ENCODE results near the gene HOMER3.
"Not testable (repeated sequence)": the region's sequence is repeated elsewhere in the genome, so short reads cannot be mapped to it uniquely, and the experiment has no call there.

The HOMER3 gene

GRCh38 chr19:18906605-18907519 lies 34.2 kb downstream of the HOMER3 start:
- no peak for DNase-seq
- in situ Hi-C loops (cut with MboI; ENCODE audit: low pct_unique_long_range_greater_than_20kb, low sequenced_read_pairs), result no loop called here

DNA sequence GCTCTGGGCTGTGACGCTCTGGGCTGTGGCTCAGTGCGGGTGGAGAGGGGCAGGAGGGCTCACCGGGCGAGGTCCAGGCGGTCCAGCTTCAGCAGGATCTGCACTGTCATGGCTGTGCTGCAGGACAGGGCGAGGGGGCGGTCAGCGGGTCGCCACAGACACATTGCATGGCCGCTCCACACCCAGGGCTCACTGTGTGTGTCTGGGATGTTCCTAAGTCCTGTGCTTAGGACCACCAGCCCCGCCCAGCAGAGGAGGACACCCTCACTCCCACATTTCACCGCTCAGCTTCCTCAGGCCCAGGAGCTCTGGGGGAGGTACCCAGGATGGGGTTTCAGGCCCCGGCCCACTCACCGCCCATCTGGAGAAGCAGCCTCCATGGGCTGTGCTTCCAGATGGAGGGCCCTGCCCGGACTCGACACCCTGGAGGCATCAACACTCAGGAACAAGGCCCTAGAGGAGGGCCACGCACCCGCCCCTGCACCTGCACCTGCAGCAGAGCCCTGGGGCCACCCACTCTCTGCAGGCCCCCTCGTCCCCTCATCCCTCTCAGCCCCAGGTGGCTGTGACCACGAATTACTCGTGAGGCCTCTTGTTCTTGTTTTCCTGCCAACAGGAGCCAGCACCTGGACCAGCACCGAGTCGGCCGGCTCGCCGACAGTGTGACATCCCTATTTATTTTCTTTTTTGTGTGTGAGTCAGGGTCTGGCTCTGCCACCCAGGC lies 35.3 kb downstream of the HOMER3 start:
- in situ Hi-C loops (cut with MboI; ENCODE audit: low pct_unique_long_range_greater_than_20kb, low sequenced_read_pairs), result no loop called here
- DNase-seq, result no peak

- no peak for DNase-seq
- in situ Hi-C loops (cut with MboI; ENCODE audit: low pct_unique_long_range_greater_than_20kb, low sequenced_read_pairs), result no loop called here
Measured at GRCh38 chr19:18905058-18905456, 36.0 kb downstream of the HOMER3 start.

DNA sequence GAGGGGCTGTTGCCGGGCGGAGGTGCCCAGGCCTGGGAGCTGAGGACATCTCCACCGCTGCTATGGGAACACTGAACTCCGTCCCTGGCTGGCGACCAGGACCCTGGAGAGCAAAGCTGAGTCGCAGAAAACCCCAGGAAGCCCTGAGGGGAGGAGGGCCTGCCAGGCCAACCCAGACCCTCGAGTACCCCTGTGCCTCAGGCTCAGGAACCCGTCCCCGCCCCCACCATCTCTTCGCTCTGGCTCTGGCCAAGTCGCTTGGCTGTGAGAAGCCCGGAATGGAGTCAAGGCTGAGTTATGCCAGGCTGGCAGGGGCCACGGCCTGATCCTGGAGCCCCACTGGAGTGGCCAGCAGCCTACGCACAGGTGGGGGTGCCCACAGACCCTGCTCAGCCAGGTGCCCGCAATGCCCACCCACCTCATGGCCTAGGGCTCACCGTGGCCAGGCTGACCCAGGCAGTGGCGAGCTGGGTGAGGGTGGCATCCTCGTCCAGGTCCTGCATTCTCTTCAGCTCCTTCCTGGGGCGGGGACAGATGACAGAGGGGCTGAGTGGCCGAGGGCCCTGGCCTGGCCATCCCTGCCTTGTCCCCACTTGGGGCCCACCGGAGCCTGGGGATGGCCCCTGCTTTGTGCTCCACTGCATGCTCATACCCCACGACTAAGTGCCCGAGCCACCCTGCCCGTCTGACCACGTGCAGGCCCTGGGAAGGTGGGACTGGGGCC lies 36.5 kb downstream of the HOMER3 start:
- in situ Hi-C loops (cut with MboI; ENCODE audit: low pct_unique_long_range_greater_than_20kb, low sequenced_read_pairs), result no loop called here
- DNase-seq, result no peak

DNA sequence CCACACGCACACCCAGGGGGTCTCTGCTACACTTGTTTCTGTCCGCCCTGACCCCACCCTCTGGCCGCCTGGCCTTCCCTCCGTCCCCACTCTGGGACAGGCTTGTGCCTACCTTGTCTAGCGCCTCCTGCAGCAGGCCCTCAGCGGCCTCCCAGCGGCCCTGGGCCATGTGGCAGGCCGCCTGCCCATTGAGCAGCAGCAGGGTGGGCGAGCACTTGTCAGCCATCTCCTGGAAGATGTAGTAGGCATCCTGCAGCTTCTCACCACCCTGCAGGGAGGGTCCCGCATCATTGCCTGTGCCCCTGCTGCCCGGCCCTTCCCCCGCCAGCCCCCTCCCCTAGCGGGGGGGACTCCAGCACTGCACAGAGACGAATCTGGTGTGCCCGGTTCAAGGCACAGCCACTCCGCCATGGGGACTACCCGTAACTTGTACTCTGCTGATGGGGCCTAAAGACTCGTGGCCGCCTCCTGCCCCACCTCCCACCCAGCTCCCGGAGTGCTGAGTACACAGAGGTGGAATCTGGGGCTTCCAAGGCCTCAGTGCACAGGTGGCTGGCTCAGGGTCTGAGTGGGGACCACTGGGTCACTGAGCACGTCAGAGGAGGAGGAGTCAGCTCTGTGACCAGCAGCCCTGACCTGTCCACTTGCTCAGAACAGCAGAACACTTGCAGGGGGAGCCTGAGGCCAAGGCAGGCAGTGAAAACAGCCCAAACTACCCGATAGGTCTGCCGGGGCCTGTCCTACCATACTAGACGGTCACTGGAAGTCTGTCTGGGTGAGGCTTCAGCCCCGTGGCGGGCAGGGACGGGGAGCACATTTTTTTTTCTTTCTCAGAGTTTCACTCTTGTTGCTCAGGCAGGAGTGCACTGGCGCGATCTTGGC lies 37.6 kb downstream of the HOMER3 start:
- in situ Hi-C loops (cut with MboI; ENCODE audit: low pct_unique_long_range_greater_than_20kb, low sequenced_read_pairs), result no loop called here
- DNase-seq, result no peak

DNA sequence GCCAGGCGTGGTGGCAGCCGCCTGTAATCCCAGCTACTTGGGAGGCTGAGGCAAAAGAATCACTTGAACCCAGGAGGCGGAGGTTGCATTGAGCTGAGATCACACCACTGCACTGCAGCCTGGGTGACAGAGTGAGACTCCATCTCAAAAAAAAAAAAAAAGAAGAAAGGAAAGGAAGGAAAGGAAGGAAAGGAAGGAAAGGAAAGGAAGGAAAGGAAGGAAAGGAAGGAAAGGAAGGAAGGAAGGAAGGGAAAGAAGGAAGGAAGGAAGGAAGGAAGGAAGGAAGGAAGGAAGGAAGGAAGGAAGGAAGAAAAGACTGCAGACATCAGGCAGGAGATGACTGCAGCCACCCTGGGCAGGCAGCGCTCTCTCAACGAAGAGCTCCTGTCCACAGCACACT lies 38.5 kb downstream of the HOMER3 start:
- DNase-seq; in situ Hi-C loops (cut with MboI; ENCODE audit: low pct_unique_long_range_greater_than_20kb, low sequenced_read_pairs): not testable (repeated sequence)

DNA sequence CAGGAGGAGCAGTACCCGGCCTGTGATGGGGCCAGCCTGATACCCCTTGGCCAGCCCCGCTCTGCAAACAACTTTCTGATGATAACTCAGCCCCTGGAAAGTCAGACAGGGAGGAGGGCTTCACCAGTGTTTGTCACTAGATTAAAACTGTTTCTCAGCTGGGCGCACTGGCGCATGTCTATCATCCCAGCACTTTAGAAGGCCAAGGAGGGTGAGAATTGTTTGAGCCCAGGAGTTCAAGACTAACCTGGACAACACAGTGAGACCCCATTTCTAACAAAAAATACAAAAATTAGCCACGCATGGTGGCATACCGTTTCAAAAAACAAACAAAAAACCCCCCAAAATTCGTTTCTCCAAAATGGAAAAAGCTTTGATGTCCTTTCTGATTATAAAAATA lies 39.5 kb downstream of the HOMER3 start:
- in situ Hi-C loops (cut with MboI; ENCODE audit: low pct_unique_long_range_greater_than_20kb, low sequenced_read_pairs), result no loop called here
- DNase-seq, result no peak

DNA sequence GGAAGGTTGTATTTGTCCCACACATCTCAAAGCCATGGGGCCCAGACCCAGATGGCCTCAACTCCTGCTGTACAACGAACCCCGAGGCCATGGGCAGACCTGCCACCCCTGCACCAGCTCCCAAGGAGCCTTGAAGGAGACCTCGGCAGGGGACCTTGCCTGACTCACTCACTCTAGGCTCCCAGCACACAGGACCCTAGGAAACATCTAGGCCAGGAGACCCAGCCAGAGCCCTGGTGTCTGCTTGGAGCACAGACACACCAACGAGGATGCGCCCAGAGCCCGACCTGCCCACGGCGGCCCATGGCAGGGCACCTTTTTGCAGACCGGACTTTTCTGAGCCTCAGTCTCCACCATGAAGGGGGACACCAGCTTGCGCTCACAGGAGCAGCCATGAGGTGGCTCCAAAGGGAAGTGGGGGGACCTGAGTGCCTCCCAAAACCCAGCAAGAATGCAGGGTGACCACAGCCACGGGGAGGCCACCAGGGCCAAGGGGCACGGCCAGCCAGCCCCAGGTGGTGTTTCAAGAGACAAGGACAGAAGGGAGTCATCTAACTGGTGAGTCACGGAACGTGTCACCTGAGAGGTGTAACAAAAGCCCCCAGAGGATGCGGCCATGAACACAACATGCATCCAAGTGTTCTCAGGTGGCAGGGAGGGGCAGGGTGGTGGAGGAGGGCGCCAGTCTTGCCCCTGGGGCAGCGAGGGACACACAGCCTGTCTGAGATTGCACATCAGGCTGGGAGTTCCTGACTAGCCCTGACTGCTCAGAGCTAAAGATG lies 40.1 kb downstream of the HOMER3 start:
- in situ Hi-C loops (cut with MboI; ENCODE audit: low pct_unique_long_range_greater_than_20kb, low sequenced_read_pairs), result no loop called here
- no peak for DNase-seq

DNA sequence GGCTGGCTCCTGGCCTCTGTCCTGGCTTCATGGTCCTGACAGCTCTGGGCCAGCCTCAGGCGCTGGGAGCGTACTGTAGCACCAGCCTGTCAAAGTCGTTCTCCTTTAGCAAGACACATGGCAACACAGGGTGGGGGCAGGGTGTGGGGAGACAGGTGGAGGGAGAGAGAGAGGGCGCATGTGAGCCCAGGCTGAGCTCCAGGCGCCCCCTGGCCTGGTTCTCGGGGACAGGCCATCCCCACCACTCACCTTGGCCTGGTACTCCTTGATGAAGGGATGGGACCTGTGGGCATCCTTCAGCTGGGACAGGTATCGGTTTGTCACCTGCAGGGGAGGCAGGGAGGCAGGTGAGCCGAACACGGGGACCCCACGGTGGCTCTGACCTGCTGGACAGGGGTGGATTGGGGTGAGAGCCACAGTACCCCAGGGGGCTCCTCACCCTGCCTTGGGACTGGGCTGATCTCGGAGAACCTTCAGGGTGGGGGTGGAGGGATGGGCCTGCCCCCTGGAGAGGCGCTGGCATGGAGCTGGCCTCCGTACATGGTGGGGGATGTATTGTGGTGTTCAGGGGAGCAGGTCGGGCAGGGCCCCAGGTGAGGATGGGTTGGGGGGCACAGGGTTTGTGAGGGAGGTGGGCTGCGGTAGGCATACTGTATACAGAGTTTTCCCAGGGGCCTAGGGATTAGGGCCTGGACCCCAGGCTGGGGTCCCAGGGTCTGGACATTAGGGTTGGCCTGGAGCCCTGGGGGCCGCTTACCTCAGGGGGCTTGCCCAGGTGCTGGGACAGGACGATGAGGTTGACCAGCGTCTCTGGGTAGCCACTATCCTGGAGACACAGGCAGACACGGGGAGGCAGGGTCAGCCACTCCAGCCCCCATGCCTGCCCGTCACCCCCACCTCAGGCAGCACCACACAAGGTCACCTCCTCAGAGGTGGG lies 41.1 kb downstream of the HOMER3 start:
- no peak for DNase-seq
- in situ Hi-C loops (cut with MboI; ENCODE audit: low pct_unique_long_range_greater_than_20kb, low sequenced_read_pairs), result no loop called here

GRCh38 chr19:18898607-18899408 lies 42.2 kb downstream of the HOMER3 start:
- DNase-seq, result no peak
- in situ Hi-C loops (cut with MboI; ENCODE audit: low pct_unique_long_range_greater_than_20kb, low sequenced_read_pairs), result no loop called here

GRCh38 chr19:18898081-18898606 lies 42.9 kb downstream of the HOMER3 start:
- in situ Hi-C loops (cut with MboI; ENCODE audit: low pct_unique_long_range_greater_than_20kb, low sequenced_read_pairs), result no loop called here
- no peak for DNase-seq

DNA sequence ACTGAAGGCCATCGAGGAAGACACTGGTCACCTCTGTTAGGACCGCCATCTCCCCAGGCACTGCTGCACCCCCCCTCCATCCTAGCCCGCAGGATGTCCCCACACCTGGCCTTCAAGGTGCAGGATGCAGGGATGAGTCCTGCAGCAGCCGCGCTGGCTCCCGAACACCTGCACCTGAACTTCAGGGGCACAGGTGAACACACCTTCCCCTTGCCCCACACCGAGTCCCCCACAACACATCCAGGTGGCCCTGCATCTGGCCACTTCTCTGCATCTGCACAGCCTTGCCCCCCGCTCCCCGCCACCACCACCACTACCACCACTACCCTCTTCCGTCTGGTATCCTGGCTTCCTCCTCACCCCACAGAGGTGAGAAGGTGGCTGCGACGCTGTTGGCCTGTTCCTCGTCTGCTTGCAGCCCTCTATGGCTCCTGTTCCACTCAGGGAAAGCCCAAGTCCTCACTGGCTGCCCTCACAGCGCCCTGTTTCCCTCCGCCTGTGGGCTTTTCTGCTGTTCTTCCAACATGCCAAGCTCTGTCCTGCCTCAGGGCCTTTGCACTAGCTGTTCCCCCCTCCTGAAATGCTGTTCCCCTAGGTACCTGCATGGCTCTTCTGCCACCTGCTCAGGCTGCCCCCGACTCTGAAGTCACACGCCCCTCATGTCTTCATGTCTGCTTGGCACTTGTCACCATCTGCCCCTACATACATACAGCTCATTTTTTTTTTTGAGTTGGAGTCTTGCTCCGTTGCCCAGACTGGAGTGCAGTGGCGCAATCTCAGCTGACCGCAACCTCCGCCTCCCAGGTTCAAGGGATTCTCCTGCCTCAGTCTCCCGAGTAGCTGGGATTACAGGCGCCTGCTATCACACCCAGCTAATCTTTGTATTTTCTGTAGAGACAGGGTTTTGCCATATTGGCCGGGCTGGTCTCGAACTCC lies 43.7 kb downstream of the HOMER3 start:
- in situ Hi-C loops (cut with MboI; ENCODE audit: low pct_unique_long_range_greater_than_20kb, low sequenced_read_pairs), result no loop called here
- no peak for DNase-seq

- in situ Hi-C loops (cut with MboI; ENCODE audit: low pct_unique_long_range_greater_than_20kb, low sequenced_read_pairs), result no loop called here
- no peak for DNase-seq
Measured at GRCh38 chr19:18896421-18896841, 44.6 kb downstream of the HOMER3 start.

DNA sequence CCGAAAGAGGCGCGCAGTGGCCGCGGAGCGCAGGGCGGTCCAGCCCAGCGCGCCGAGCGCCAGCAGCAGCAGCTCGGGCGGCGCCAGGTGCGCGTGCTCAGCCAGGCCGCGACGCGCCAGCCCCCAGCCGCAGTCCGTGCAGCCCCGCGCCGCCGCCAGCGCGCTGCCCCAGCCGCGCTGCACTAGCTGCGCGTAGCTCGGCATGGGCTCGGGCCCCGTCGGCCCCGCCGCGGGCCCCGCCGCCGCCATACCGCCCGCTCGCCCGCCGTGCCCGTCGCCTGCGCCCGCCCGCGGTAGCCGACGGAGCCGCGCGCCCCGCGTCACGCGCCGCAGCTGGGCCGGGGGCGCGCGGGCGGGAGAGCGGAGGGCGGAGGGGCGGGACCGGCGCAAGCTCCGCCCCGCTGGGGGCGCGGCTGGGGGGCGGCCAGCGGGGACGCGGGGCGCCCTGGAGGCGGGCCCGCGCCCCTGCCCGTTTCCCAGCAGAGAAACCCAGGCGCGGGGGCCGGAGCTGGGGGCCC lies 45.1 kb downstream of the HOMER3 start, which contains the start of gene CERS1:
CERS1 (minus strand) TSS at position 335 of the 518 bp plus-strand sequence; CDS start at position 249, 86 bp downstream.
- in situ Hi-C loops (cut with MboI; ENCODE audit: low pct_unique_long_range_greater_than_20kb, low sequenced_read_pairs), result no loop called here
- DNase-seq, result no peak
